GM21367 (cell line): ENCODE results near the gene DMRTC2.
"Not testable (repeated sequence)": the region's sequence is repeated elsewhere in the genome, so short reads cannot be mapped to it uniquely, and the experiment has no call there.

Experiments used
- ATAC-seq: cut with Tn5 transposase; IDR thresholded peaks from one replicate; pipeline ENCODE4 v1.9.1; 2021; ENCODE audit not compliant: unreplicated experiment

Gene DMRTC2

DNA sequence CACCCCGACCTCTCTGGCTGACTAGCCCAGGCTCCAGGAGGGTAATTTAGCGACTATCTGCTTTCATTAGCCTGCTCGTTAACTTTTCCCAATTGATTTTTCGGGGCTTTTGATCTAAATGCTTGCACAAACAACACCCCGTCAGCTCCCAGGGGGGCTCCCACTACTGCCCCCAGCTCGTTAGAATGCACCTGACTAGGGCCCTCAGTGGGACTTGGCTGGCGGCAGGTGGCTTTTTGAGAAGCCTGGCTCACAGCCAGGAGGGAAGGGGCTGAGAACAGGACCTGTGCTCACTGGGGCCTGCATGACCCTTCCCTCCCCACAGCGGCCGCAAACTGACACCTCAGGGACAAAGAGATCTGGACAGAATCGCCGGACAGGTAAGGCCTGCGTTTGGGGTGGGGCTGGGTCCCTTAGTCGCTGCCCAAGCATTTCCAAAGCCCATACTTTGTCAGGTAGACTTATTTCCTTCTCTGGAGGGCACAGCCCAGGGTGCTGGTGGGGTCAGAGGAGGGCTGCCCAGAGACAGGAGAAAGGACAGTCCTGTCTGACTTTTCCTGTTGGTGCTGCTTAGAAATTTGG is 24.6 kb downstream of the DMRTC2 start:
- no peak for ATAC-seq

DNA sequence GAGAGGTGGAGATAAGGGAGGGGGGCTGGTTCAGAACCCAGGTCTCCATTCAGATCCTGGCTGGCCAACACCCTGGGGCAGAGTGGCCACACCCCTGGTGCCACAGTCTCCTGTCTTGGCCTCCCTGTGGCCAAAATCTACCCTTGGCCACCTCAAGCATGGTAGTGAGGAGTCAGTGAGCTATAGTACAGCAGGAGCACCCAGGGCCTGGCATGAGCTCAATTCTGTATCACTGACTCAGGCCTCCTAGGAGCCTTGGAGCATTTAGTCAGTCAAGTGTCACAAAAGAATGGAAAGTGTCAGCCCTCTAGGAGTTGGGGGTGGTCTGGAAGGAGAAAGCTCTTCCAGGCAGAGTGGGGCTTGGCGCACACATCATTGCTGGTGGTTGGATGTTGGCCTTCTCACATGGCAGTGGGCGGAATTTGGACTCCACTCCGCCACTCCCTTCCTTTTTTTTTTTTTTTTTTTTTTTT is 25.6 kb downstream of the DMRTC2 start:
- no peak for ATAC-seq

DNA sequence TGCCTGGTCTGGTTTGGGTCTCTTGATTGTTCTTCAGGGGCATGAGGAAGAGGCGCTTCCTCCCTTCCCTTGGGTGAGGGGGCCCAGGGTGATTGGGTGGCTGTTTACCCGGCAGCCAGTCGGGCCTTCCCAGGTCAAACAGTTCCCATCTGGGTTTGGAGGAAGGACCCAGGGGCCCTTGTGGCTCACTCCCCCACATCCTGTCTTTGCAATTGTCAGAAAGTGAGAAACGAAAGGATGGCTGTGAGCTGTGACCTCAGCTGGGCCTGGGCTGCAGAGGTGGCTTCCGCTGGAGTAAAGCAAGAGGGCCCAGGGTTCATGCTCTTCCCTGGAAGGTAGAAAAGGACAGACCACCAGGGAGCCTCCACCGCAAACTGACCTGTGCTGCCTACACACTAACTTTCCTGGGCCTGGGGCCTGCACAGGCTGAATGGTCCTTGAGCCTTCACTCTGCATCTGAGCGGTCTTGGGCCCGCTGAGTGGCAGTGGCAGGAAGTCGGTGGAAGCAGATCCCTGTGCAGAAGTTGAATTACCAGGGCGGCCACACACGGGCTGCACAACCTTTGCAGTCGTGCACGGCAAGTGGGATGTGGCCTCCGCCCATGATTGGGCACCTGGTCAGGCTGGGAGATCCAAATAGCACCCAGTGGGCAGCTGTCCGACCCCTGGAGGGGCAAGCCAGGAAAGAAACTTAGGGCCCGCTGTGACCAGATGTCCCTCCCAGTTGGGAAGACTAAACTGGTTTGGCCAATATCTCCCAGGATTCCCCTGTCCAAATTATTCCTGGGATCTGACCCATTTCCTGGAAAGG is 26.9 kb downstream of the DMRTC2 start:
- ATAC-seq = no peak

DNA sequence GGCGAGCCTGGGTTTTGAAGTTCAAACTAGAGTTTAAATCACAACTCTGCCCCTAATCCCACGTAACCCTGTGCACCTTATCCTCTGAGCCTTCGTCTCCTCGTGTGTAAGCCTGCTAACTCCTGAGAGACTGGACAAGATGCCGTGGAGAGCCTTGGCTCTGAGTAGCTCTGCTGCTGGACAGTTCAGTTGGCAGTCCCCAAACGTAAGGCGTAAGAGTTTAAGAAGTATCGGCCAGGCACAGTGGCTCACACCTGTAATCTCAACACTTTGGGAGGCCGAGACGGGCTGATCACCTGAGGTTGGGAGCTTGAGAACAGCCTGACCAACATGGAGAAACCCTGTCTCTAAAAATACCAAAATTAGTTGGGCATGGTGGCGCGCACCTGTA is 27.5 kb downstream of the DMRTC2 start:
- ATAC-seq = no peak

DNA sequence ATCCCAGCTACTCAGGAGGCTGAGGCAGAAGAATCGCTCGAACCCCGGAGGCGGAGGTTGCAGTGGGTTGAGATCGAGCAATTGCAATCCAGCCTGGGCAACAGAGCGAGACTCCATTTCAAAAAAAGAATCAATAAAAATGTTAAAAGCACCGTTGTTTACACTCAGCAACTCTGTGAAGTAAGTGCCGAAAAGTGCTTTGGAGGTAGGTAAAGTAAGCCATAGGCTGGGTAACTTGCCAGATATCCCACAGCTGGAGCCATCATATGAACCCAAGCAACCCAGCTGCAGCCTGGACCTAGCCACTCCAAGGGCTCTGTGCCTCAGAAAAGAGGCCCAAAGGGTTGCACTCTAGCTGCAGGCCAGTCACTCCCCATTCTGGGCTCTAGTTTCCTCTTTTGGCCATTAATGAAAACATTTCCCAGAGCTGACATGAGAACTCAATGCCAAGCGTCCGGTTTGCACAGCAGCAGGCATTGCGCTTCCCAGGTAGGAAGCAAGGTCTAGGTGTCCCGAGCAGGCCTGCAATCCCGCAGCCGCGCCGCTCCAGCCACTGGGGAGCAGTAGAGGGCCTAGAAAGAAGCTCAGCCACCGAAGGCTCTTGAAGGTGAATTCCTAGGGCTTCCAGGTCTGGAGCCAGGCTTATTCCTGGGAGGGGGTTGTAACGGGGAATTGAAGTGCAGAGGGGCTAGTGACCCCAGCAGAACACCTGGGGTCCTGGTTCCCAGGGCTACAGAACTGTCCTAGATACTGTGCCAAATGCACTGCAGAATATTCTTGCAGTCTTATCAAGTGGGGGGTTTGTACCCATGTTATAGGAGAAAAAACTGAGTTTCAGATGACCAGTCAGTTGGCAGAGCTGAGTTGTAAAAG is 28.2 kb downstream of the DMRTC2 start:
- no peak for ATAC-seq

DNA sequence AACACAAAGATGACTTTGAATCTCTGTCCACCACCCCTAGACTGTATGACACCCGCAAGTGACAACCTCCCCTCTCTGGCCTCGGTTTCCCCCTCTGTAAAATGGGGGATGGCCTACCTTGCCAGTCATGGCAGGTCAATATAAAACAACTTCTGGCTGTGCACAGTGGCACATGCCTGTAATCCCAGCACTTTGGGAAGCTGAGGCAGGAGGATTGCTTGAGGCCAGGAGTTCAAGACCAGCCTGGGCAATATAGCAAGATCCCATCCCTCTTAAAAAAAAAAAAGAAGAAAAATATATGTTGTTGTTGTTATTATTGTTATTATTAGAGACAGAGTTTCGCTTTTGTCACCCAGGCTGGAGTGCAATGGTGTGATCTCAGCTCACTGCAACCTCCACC is 31.1 kb downstream of the DMRTC2 start:
- ATAC-seq = not testable (repeated sequence)

DNA sequence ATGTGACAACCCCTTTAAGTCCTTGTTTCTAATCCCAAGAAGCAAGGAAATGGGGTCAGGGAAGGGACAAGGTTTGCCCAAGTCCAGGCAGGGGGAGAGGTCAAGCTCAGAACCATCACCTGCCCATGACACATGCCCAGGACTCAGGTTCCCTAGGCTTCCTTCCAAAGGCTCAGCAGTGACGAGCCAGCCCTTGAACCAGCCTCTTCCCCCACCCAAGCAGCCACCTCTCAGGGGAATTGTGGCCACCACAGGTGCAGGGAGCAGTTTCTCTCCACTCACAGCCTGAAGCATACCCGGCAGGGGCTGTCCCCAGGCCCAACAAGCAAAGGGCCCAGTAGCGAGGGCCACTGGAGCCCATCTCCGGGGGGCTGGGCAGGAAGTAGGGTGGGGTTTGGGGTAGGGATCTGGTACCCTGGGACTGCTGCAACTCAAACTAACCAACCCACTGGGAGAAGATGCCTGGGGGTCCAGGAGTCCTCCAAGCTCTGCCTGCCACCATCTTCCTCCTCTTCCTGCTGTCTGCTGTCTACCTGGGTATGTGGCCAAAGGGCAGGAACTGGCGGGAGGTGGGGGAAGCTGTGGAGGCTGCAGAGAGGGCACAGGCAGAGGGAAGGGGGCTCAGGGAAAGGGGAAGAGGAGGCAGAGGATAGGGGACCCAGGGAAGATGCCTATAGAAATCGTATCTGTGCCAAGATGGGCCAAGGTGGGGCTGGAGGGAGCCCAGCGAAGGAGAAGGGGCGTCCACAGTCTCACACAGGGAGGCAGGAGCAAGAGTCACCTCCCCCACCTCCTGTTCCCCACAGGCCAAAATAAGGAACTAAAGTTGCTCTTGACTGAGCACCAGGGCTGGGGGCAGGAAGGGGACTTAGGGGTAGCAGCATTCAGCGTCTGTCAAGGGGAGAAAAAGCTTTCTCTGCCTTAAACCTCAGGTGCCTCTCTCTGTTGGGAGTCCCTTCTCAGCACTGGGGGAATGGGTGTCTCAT is 32.3 kb downstream of the DMRTC2 start, which contains the start of gene CD79A:
CD79A (plus strand) TSS at position 433 of the 986 bp plus-strand sequence; CDS start at position 459, 26 bp downstream.
- ATAC-seq = peak; percentile 59

DNA sequence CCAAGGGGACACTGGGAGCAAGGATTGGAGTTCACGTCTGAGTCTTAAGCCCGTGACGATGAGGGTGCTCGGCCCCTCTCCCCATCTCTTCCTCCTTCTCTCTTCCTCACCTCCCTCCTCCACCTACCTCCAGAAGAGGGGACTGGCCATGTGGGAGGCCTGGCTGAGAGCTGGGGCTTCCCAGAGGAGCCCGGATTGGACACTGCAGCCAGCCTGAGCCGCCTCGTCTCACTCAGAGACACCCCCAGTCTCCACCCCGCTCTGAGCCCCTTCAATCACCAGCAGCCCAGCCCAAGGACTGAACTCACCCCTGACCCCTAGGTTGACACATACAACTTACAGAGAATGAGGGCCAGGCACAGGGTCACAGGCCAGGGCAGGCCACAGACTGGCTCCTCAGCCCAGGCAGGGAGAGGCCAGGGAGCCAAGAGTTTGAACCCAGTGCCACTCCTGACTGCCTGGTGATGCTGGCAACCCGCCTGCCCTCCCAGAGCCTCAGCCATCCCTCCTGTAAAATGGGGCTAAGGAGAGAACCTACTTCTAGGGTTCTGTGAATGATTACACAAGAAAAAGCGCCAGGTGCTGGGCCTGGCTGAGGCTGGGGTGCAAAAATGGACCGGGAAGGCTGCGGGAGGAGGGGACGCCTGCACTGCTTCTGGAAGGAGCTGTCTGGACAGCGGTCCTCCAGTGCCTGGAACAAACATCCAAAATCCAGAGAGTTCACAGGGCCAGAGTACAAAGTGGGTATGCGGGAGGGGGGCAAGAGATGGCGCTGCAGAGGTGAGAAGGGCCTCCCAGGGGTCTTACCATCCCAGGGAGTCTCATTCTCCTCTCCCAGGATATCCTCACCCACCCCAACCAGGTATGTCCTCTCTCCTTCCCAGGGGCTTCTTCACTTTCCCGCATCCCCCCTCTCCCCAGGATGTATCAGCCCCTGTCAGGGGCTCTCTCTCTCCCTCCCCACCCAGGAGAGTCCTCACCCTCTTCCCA is 33.4 kb downstream of the DMRTC2 start:
- no peak for ATAC-seq

DNA sequence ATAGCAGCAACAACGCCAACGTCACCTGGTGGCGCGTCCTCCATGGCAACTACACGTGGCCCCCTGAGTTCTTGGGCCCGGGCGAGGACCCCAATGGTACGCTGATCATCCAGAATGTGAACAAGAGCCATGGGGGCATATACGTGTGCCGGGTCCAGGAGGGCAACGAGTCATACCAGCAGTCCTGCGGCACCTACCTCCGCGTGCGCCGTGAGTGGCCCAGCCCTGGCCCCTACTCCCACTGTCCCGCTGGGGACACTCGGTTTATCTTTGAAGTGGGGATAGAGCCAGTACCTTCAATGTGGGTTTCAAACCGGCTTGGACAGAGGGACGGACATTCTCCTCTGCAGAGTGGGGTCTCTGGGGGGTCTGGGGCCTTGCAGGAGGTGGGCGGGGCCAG is 34.2 kb downstream of the DMRTC2 start:
- ATAC-seq = no peak

DNA sequence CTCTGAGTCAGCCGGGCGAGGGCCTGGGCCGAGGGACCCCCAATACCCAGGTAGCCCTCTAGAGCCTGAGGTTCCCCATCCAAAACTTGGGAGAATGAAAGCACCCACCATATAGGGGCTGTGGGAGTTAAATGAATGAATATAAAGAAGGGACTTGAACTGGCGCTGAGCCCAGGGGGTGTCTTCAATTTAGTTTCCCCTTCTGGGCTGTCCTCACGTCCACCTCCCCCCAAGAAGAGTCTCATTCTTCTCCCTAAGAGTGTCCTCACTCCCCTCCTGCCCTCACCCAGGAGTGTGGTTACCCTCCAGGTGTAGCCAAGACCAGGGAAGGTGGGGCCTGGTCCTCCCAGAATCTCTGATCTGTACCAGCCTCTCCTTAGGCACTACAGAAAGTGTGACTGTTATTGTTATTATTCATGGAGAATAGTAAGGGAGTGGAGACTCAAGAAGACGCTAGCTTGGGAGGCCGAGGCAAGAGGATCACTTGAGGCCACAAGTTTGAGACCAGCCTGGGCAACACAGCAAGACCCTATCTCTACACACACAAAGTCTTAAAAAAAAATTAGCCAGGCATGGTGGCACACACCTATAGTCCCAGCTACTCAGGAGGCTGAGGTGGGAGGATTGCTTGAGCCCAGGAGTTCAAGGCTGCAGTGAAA is 35.0 kb downstream of the DMRTC2 start:
- ATAC-seq = no peak

DNA sequence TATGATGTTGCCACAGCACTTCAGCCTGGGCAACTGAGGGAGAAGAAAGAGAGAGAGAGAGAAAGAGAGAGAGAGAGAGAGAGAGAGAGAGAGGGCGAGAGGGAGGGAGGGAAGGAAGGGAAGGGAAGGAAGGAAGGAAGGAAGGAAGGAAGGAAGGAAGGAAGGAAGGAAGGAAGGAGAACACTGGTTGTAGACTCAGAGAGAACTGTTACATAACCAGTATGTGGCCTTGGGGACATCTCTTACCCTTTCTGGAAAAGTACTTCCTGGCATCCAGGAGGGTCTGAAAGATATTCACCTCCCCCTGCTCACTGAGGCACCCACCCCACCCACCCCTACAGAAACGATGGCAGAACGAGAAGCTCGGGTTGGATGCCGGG is 35.5 kb downstream of the DMRTC2 start:
- no peak for ATAC-seq

DNA sequence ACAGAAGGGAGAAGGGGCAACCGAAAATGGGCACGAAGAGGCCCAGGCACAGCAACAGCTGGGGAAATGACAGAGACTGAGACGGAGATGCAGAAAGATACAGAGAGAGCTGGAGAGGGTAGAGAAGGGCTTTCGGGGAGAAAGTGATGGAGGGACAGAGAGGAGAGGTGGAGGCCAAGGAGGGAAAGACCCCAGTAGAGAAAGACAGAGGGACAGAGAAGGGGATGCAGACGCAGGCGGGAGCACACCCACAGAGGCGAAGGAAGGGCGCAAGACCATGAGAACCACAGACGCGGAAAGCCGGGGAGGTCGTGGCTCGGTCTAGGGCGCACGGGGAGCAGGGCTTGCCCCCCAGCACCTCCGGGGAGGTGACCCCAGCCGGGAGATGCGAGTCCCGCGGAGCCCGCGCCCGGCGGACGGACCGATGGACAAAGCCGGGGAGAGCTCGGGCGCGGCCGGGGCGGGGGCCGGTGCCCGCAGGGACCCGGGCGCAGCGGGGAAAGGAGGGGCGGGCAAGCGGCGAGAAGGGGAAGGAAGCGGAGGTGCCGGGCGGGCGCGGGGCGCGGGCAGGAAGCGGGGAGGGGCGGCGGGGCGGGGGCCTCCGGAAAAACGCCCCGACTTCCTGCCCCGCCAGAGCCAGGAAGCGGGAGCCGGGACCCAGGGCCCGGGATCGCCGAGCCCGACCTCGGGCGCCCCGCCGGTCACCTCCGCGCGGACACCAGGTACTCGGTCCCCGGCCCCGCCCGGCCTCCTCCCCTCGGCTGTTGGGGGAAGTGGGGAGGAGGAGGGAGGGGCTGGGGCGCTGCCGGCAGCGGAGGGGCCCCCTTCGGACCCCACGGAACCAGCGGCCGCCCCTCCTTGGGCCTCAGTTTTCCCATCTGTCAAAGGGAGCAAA is 38.0 kb downstream of the DMRTC2 start, which contains the start of gene ARHGEF1:
ARHGEF1 (plus strand) TSS at position 617 of the 895 bp plus-strand sequence. CDS start 4,899 bp downstream, outside the sequence.
- no peak for ATAC-seq

DNA sequence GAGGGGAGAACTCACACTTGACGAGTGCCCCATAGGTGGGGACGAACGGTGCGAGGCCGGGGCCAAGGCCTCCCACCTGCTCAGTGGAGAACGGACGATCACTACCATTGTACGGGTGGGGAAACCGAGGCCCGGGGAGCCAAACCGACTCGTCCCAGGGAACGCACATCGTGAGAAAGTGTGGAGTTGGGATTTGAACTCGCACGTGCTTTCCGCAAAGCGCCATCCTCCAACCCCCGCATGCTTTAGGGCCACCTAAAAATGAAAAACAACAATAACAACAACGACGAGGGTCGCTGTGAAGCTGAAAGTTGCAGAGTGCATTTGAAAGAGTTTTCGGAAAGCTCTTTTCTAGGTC is 38.6 kb downstream of the DMRTC2 start:
- no peak for ATAC-seq

DNA sequence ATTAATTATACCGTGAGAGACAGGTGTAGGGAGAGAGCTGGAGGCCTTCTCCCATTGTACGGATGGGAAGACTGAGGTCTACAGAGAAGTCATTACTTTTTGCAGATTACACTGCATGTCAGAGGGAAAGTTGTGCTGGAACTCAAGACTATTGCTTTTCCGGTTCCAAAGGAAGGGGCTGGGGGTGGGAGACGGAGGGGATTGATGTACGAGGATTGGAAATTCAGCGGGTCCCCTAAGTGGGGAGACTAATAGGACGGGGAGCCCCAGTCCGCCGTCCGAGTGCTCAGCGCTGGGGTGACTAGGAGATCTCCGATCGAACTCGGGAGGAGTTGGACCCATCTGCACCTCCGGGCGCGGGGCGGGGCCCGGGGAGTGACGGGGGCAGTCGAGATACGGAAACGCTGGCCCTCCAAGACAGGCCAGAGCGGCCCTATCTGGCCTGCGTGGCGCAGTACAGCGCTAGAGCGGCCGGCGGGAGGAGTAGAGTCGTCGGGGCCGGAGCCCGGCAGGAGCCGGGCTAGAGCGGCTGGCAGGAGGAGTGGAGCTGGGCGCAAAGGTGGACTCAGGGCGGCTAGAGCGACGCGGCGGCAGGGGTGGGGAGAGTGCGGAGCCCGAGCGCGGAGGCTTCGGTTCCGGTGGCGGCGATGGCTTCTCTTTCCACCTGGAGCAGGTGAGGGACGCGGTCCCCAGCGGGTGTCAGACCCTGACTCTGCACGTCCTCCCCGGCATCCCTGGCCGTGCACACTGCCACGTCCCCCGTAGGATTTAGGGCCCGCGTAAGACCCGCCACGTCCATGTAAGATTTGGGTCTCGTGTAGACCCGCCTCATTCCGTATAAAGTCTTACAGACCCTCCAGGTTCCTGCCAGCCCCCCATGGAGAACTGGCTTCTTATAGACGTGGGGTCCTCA is 39.2 kb downstream of the DMRTC2 start:
- peak; percentile 58 for ATAC-seq

DNA sequence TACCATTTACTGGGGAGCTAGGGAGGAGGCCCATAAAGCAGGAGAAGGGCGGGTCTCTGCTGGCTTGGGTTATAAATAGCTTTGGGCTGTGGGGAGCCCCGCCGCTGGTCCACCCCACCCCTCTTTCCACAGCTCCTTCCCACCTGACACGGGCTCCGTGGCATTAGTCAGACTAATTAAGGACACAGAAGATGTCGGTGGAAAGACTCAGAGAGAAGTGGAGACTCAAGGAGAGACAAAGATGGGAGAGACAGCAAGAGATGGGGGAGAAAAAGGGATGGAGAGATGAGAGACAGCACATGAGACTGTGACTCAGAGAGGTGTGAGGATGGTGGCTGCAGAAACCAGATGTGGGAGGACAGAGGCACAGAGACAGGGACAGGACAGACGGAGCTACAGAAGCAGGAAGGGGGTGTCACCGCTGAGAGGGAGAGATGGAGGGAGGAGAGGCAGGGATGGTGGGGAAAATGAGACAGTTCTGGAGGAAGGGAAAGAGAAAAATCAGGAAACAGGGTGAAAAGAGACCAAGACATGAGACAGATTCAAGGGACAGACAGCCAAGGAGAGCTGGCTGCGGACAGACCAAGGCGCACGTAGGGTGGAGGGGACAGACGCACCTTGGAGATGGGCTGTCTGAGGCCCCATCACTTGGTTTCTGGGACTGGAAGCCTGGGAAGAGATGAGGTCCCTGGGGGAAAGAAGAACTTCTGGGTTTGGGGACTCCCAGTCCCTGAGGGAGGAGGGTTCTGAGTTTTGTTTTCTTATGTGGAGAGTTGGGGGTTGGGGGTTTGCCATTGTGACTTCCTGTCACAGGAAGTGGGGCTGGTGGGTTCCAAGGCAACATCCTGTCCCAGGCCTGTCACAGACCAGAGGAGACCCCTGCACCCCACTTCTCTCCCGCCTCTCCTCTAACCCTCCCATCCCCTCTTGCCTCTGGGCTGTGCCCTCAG is 42.2 kb downstream of the DMRTC2 start:
- no peak for ATAC-seq
